Lower leg skin (tissue), 4 donors: Measurements from ENCODE around the gene PLCB1. TPM values are rescaled to one million over a fixed set of nuclear protein-coding genes. Genes with fewer than 3 reads are reported as not detected.
A peak's percentile ranks its signal among the peaks of the same experiment; 100 is the strongest.

Experiments used
- DNase-seq, 2 donors: peaks; one replicate each; pipeline ENCODE4 v3.0.0-alpha.2; 2019; ENCODE audit warnings: low spot score in 2 of 2
- H3K4me3 ChIP-seq: fragments of 200-600 bp; sonication (generic); 2 replicates; pipeline ENCODE4 v1.5.1; 2017; ENCODE audit warnings: mild to moderate bottlenecking, low read depth; ENCODE audit not compliant: poor library complexity, severe bottlenecking
- CTCF ChIP-seq, 3 donors: fragments of 450-650 bp; IDR thresholded peaks; one replicate each; pipeline ENCODE4 v1.5.1; 2016; ENCODE audit warnings: antibody characterized with exemption in 3 of 3, mild to moderate bottlenecking in 3 of 3, moderate library complexity in 2 of 3
- POLR2A ChIP-seq, 2 donors: fragments of 450-650 bp; IDR thresholded peaks; one replicate each; pipeline ENCODE4 v1.6.1; 2016 to 2017; ENCODE audit warnings: antibody characterized with exemption in 2 of 2, mild to moderate bottlenecking in 1 of 2, moderate library complexity in 1 of 2
- WGBS, 2 donors: methylation state at CpG; one replicate each; pipeline ENCODE4 v1.1.5; 2018; 5-methylcytosine and 5-hydroxymethylcytosine counted together
- intact Hi-C: fragments of 100-400 bp; cut with DNase I; formaldehyde crosslinking; loops from one replicate; pipeline ENCODE4 v1.15.0; 2023; ENCODE audit warnings: low total_unique reads
- total RNA-seq, 4 donors: library from RNA; depleted of rRNA; stranded (reverse); fragments of >200 nt; gene quantifications; one replicate each; pipeline ENCODE4 v1.1.0, GENCODE V29; 2016

The PLCB1 gene
- total RNA-seq, 4 donors from 2014 or later, result 4.1 to 16.2 (median 9.1) TPM

GRCh38 chr20:8246716-8247115, 114.7 kb downstream of the PLCB1 start:
- 74 to 86% methylated on average over 1 of the region's 1 CpG for WGBS, 2 donors
- intact Hi-C loops, result no loop called here
- H3K4me3 ChIP-seq, result no peak overlapping the region
- TF ChIP-seq CTCF (IDR thresholded peaks at IDR 0.05), result no peak
- TF ChIP-seq POLR2A (IDR thresholded peaks at IDR 0.05), result no peak
- no peak for DNase-seq

GRCh38 chr20:8248051-8248450, 116.0 kb downstream of the PLCB1 start:
- DNase-seq, result no peak
- intact Hi-C loops, result no loop called here
- no peak overlapping the region for H3K4me3 ChIP-seq
- TF ChIP-seq POLR2A (IDR thresholded peaks at IDR 0.05) (no peak), CTCF (IDR thresholded peaks at IDR 0.05) (no peak)

GRCh38 chr20:8249634-8250033, 117.6 kb downstream of the PLCB1 start:
- no peak for DNase-seq
- H3K4me3 ChIP-seq, result no peak overlapping the region
- no peak for TF ChIP-seq CTCF (IDR thresholded peaks at IDR 0.05)
- TF ChIP-seq POLR2A (IDR thresholded peaks at IDR 0.05), result no peak
- intact Hi-C loops, result no loop called here
- 56 to 69% methylated on average over 3 of the region's 3 CpGs for WGBS, 2 donors

GRCh38 chr20:8250539-8251200, 118.6 kb downstream of the PLCB1 start:
- intact Hi-C loops, result no loop called here
- 73 to 81% methylated on average over 1 of the region's 1 CpG for WGBS, 2 donors
- DNase-seq, result no peak
- TF ChIP-seq CTCF (IDR thresholded peaks at IDR 0.05) (peak in 1 of 3 donors; percentile 78), POLR2A (IDR thresholded peaks at IDR 0.05) (no peak)
- H3K4me3 ChIP-seq, result no peak overlapping the region

- no peak for TF ChIP-seq POLR2A (IDR thresholded peaks at IDR 0.05)
- TF ChIP-seq CTCF (IDR thresholded peaks at IDR 0.05), result no peak
- intact Hi-C loops, result no loop called here
Observed at GRCh38 chr20:8251201-8251575, 119.1 kb downstream of the PLCB1 start.

More at GRCh38 chr20:8251201-8251575, 119.1 kb downstream of the PLCB1 start:
- DNase-seq, result no peak
- no peak overlapping the region for H3K4me3 ChIP-seq
- 88 to 90% methylated on average over 4 of the region's 4 CpGs for WGBS, 2 donors
